Uterus (tissue), 4 donors: Measurements from ENCODE around the gene UBE4A. TPM values are rescaled to one million over a fixed set of nuclear protein-coding genes. Genes with fewer than 3 reads are reported as not detected.

Experiments used
- DNase-seq, 2 donors: peaks; one replicate each; pipeline ENCODE4 v3.0.0-alpha.2; 2019 to 2020
- H3K27ac ChIP-seq, 2 donors: fragments of 200-600 bp; sonication (generic); 1 replicate in 1 of 2; 2 replicates in 1 of 2; pipeline ENCODE4 v1.5.1; 2016 to 2018
- H3K27me3 ChIP-seq, 2 donors: fragments of 200-600 bp; sonication (generic); one replicate each; pipeline ENCODE4 v1.5.1; 2018 to 2019; ENCODE audit warnings: control low read depth in 1 of 2
- H3K36me3 ChIP-seq, 2 donors: fragments of 200-600 bp; sonication (generic); one replicate each; pipeline ENCODE4 v1.5.1; 2019; ENCODE audit warnings: control low read depth in 1 of 2
- H3K4me1 ChIP-seq, 2 donors: fragments of 200-600 bp; sonication (generic); one replicate each; pipeline ENCODE4 v1.5.1; 2018 to 2019; ENCODE audit warnings: control low read depth in 1 of 2
- H3K4me3 ChIP-seq, 2 donors: fragments of 200-600 bp; sonication (generic); 1 replicate in 1 of 2; 2 replicates in 1 of 2; pipeline ENCODE4 v1.5.1; 2018 to 2019; ENCODE audit warnings: mild to moderate bottlenecking in 1 of 2
- H3K9me3 ChIP-seq, 2 donors: fragments of 200-600 bp; sonication (generic); one replicate each; pipeline ENCODE4 v1.5.1; 2019; ENCODE audit warnings: control low read depth in 1 of 2
- POLR2A ChIP-seq, 2 donors: fragments of 450-650 bp; IDR thresholded peaks; one replicate each; pipeline ENCODE4 v1.6.1; 2016; ENCODE audit warnings: antibody characterized with exemption in 2 of 2, mild to moderate bottlenecking in 1 of 2, moderate library complexity in 1 of 2
- intact Hi-C: fragments of 100-400 bp; cut with DNase I; formaldehyde crosslinking; loops from one replicate; pipeline ENCODE4 v1.15.1; 2023; ENCODE audit warnings: low total_unique reads
- total RNA-seq, 4 donors: library from RNA; depleted of rRNA in 3 of 4; stranded (reverse); fragments of >200 nt in 3 of 4; gene quantifications; one replicate each; pipeline versions ENCODE4 v1.1.0 to v1.2.4, GENCODE V29; 2014 to 2023
- TF ChIP-seq, protein P1 (sequence below), 4 experiments: fragments of 200-600 bp in 2 of 4; fragments of 450-650 bp in 2 of 4; sonication (generic) in 2 of 4; IDR thresholded peaks; one replicate each; pipeline ENCODE4 v1.5.1; 2016 to 2019; ENCODE audit warnings: antibody characterized with exemption in 4 of 4, mild to moderate bottlenecking in 2 of 4, moderate library complexity in 1 of 4
- donor health status: DM: yes; HTN: yes; CAD: no.

The UBE4A gene
- total RNA-seq, 4 donors from 2014 or later = 31.0 to 41.2 (median 33.3) TPM

GRCh38 chr11:118417801-118418200, 58.4 kb downstream of the UBE4A start:
- Histone ChIP-seq H3K9me3 (no peaks in the 10 kb centered on the region), H3K36me3 (no peaks in the 10 kb centered on the region), H3K27me3 (no peaks in the 10 kb centered on the region), H3K4me3 (no peak overlapping the region), H3K4me1 (no peaks in the 10 kb centered on the region), H3K27ac (no peak overlapping the region)
- TF ChIP-seq, protein P1, sequence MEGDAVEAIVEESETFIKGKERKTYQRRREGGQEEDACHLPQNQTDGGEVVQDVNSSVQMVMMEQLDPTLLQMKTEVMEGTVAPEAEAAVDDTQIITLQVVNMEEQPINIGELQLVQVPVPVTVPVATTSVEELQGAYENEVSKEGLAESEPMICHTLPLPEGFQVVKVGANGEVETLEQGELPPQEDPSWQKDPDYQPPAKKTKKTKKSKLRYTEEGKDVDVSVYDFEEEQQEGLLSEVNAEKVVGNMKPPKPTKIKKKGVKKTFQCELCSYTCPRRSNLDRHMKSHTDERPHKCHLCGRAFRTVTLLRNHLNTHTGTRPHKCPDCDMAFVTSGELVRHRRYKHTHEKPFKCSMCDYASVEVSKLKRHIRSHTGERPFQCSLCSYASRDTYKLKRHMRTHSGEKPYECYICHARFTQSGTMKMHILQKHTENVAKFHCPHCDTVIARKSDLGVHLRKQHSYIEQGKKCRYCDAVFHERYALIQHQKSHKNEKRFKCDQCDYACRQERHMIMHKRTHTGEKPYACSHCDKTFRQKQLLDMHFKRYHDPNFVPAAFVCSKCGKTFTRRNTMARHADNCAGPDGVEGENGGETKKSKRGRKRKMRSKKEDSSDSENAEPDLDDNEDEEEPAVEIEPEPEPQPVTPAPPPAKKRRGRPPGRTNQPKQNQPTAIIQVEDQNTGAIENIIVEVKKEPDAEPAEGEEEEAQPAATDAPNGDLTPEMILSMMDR (IDR thresholded peaks at IDR 0.05) = no peak
- TF ChIP-seq POLR2A (IDR thresholded peaks at IDR 0.05) = no peak
- intact Hi-C loops = no loop called here
- no peak for DNase-seq

DNA sequence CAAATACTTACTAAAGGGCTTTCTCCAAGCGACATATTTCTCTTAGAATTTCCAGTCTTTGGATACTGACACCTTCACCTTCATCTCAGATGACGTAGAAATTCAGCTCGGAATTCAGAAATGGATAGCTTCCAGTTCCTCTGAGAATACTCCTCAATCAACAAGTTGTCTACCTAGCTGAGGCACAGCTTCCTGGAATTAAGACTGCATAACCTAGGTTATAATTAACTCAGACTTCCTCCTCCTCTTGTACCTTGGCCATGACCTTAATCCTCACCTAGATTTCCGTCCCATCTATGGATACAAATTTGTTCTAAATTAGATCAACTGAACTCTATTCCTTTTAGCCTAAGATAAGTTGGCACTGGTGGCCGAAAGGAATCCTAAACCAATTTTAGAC, 59.4 kb downstream of the UBE4A start:
- TF ChIP-seq, protein P1 (IDR thresholded peaks at IDR 0.05) = no peak
- TF ChIP-seq POLR2A (IDR thresholded peaks at IDR 0.05) = no peak
- Histone ChIP-seq H3K4me3 (no peak overlapping the region), H3K9me3 (no peaks in the 10 kb centered on the region), H3K27ac (no peak overlapping the region), H3K27me3 (no peaks in the 10 kb centered on the region), H3K36me3 (no peaks in the 10 kb centered on the region), H3K4me1 (no peaks in the 10 kb centered on the region)
- DNase-seq = no peak
- intact Hi-C loops = no loop called here

DNA sequence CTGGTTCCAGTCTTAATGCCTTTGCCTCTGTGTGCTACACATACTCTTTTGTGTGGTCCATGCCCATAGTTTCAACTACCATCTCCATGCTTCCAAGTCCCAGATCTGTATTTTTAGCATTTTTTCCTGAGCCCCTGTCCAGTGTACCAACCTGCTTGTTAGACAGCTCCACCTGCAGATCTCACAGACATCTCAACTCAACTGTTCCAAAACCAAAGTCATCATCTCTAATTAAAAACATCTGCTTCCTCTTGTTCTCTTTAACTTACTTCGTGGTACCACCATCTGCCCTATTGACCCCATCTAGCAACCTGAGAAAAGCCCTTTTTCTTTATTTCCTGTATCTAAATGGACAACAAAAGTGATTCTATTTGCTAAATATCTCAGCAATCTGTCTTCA, 68.3 kb downstream of the UBE4A start:
- no peak overlapping the region for H3K4me3 ChIP-seq
- no peak for DNase-seq
- no peak overlapping the region for H3K27ac ChIP-seq
- no peaks in the 10 kb centered on the region for H3K9me3 ChIP-seq
- intact Hi-C loops = no loop called here
- H3K4me1 ChIP-seq = no peaks in the 10 kb centered on the region
- H3K36me3 ChIP-seq = no peaks in the 10 kb centered on the region
- H3K27me3 ChIP-seq = no peaks in the 10 kb centered on the region
- no peak for TF ChIP-seq POLR2A (IDR thresholded peaks at IDR 0.05)
- TF ChIP-seq, protein P1 (IDR thresholded peaks at IDR 0.05) = no peak

DNA sequence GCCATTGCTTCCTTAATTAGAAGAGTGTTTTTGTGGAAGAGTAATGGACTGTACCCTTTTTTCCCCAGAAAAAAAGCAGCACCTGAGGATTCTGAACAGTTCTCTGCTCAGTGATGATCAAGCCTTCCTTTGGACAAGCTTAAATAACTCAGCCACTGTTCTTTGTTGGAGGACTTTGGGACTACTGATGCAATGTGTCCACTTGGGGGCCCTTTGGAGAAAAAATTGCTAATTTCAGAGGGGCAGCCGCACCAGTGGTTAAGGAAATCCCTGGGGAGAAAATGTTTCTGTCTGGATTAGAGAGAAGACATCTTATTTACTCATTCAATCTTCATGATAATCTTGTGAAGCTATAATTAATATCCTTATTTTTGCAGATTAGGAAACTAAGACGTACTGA, 71.6 kb downstream of the UBE4A start:
- no peak overlapping the region for H3K4me3 ChIP-seq
- H3K27me3 ChIP-seq = no peaks in the 10 kb centered on the region
- no peaks in the 10 kb centered on the region for H3K9me3 ChIP-seq
- H3K4me1 ChIP-seq = no peaks in the 10 kb centered on the region
- H3K36me3 ChIP-seq = no peaks in the 10 kb centered on the region
- no peak overlapping the region for H3K27ac ChIP-seq
- TF ChIP-seq POLR2A (IDR thresholded peaks at IDR 0.05) = no peak
- TF ChIP-seq, protein P1 (IDR thresholded peaks at IDR 0.05) = no peak
- DNase-seq = no peak
- intact Hi-C loops = no loop called here

GRCh38 chr11:118434123-118434552, 74.7 kb downstream of the UBE4A start:
- intact Hi-C loops = no loop called here
- no peak for DNase-seq
- peak overlapping the region; percentile 72 to 82 for H3K4me3 ChIP-seq

More at GRCh38 chr11:118434123-118434552, 74.7 kb downstream of the UBE4A start:
- TF ChIP-seq, protein P1 (IDR thresholded peaks at IDR 0.05) = no peak
- TF ChIP-seq POLR2A (IDR thresholded peaks at IDR 0.05) = no peak
- Histone ChIP-seq H3K27ac (no peak overlapping the region), H3K27me3 (no peaks in the 10 kb centered on the region), H3K36me3 (no peaks in the 10 kb centered on the region), H3K4me1 (no peaks in the 10 kb centered on the region), H3K9me3 (no peaks in the 10 kb centered on the region)
